Mucosa of stomach (tissue), 1 donor: ENCODE data around the gene PACSIN3.

Source experiments
- H3K27me3 ChIP-seq: one replicate; pipeline ENCODE4 v1.7.0; 2013; ENCODE audit warnings: mild to moderate bottlenecking, low read length; ENCODE audit not compliant: control insufficient read depth, insufficient read depth
- H3K36me3 ChIP-seq: one replicate; pipeline ENCODE4 v1.7.0; 2013; ENCODE audit warnings: low read length; ENCODE audit not compliant: control insufficient read depth, insufficient read depth
- H3K4me1 ChIP-seq: one replicate; pipeline ENCODE4 v1.7.0; 2013; ENCODE audit warnings: mild to moderate bottlenecking, low read length; ENCODE audit not compliant: control insufficient read depth, insufficient read depth
- H3K4me3 ChIP-seq: one replicate; pipeline ENCODE4 v1.7.0; 2013; ENCODE audit warnings: low read length
- H3K9ac ChIP-seq: one replicate; pipeline ENCODE4 v1.7.0; 2013; ENCODE audit warnings: mild to moderate bottlenecking, low read length, moderate library complexity
- H3K9me3 ChIP-seq: one replicate; pipeline ENCODE4 v1.7.0; 2013; ENCODE audit warnings: mild to moderate bottlenecking, low read length, moderate library complexity; ENCODE audit not compliant: control insufficient read depth
- donor health status: Pancreatic carcinoma.

The PACSIN3 gene

DNA sequence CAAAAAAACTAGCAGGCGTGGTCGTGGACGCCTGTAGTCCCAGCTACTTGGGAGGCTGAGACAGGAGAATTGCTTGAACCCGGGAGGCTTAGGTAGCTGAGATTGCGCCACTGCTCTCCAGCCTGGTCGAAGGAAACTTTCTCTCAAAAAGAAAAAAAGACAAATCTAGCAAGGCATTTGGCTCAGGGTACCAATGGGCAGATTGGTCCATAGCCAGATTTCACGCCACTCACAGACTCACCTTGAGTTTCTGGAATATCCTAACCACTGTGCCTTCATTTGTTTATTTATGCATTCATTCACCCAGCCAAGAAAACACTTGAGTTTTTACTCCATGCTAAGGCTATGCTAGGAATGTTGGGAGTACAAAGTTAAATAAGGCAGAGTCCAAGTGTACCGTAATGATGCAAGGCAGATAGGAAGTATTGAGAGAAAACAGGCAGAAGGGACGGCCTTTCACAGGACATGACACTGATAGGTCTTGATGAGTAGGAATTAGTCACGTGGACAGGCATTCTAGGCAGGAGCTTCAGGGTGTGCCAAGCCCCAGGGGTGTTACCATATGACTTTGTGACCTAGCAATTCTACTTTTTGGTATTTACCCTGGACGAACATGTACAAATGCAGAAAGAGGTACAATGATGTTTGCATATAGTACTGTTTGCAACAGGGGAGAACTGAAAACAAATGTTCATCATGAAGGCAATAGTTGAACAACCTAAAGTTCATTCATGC, 3.0 kb upstream of the PACSIN3 start:
- no peaks in the 10 kb centered on the region for H3K36me3 ChIP-seq
- H3K4me3 ChIP-seq: no peak overlapping the region
- H3K4me1 ChIP-seq: peaks cover 30% of the 10 kb centered on the region
- peaks cover 21% of the 10 kb centered on the region for H3K27me3 ChIP-seq
- no peaks in the 10 kb centered on the region for H3K9me3 ChIP-seq
- no peak overlapping the region for H3K9ac ChIP-seq

GRCh38 chr11:47188259-47188658, 2.0 kb upstream of the PACSIN3 start:
- Histone ChIP-seq H3K36me3 (no peaks in the 10 kb centered on the region), H3K9ac (no peak overlapping the region), H3K4me1 (peaks cover 35% of the 10 kb centered on the region), H3K4me3 (no peak overlapping the region), H3K9me3 (no peaks in the 10 kb centered on the region), H3K27me3 (peaks cover 22% of the 10 kb centered on the region)

DNA sequence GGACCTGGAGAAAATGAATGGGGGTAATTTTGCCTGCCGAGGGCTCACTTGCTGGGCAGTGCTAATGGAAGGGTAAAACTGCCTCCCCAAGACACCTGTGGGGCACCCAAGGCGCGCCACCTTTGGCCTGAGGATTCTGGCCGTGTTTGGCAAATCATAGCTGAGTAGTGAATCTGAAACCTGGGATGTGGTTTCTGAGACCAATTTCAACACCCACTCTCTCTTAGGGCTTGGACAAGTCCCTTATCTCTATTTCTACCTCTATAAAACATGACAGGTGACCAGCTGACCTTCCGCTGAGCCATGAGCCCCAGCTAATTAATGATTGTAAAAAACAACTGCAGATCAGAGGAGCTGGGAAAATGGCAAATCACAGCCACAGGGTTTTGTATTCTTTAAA, 1.5 kb upstream of the PACSIN3 start:
- no peaks in the 10 kb centered on the region for H3K9me3 ChIP-seq
- no peaks in the 10 kb centered on the region for H3K36me3 ChIP-seq
- no peak overlapping the region for H3K4me3 ChIP-seq
- no peak overlapping the region for H3K9ac ChIP-seq
- peaks cover 22% of the 10 kb centered on the region for H3K27me3 ChIP-seq
- H3K4me1 ChIP-seq: peaks cover 35% of the 10 kb centered on the region

DNA sequence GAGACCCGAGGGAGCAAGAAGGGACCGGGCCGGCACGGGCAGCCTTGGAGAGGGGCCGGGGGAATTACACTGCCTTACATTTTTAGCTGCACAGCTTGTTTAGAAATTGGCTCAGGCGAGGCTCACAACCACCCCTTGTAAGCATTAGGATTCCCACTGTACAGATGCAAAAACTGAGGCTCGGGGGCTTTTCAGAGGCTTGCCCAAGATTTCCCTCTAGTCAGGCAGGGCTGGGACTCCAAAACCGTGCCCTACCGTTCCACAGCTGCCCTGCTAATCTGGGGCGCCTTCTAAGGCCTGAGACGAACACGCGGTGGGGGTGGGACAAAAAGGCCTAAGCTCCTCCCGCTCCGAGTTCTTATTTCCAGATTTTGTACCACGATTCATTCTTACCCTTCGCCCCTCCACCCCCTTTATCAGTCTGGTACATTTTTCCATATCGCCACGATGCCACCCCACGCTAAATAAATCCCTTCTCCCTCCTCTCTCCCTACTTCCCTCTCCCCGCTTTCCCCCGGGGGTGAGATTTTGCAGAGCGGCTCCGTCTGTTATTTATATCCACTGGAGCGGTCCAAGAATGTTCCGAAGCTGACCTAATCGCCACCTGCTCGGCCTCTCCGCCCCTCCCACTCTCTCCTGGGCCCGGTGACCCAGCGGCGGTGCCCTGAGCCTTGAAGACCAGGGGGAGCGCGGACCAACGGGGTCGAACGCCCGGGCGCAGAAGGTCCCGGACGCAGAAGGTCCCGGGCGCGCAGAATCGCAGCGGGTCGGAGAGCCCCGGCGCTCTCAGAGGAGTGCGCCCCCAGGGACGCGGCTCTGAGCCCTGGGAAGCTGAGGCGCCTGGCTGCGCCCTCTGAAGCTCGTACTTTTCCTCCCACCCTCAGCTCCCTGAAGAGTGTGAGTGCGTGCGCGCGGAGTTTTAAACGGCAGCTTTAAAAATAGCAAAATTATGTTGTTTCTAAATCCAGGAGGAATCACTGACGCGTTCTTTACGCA, 764 bp upstream of the PACSIN3 start:
- Histone ChIP-seq H3K27me3 (peaks cover 22% of the 10 kb centered on the region), H3K4me1 (peaks cover 35% of the 10 kb centered on the region), H3K9ac (peak overlapping the region; percentile 36), H3K36me3 (no peaks in the 10 kb centered on the region), H3K4me3 (no peak overlapping the region), H3K9me3 (no peaks in the 10 kb centered on the region)

- Histone ChIP-seq H3K27me3 (peaks cover 22% of the 10 kb centered on the region), H3K36me3 (no peaks in the 10 kb centered on the region), H3K9me3 (no peaks in the 10 kb centered on the region), H3K4me3 (peak overlapping the region; percentile 56), H3K9ac (peak overlapping the region; percentile 69), H3K4me1 (peaks cover 35% of the 10 kb centered on the region)
Measured at GRCh38 chr11:47185305-47186075, 744 bp downstream of the PACSIN3 start.

- Histone ChIP-seq H3K36me3 (no peaks in the 10 kb centered on the region), H3K4me3 (no peak overlapping the region), H3K9me3 (no peaks in the 10 kb centered on the region), H3K27me3 (peaks cover 22% of the 10 kb centered on the region), H3K4me1 (peaks cover 35% of the 10 kb centered on the region), H3K9ac (peak overlapping the region; percentile 69)
Measured at GRCh38 chr11:47184711-47185304, 1.4 kb downstream of the PACSIN3 start.

DNA sequence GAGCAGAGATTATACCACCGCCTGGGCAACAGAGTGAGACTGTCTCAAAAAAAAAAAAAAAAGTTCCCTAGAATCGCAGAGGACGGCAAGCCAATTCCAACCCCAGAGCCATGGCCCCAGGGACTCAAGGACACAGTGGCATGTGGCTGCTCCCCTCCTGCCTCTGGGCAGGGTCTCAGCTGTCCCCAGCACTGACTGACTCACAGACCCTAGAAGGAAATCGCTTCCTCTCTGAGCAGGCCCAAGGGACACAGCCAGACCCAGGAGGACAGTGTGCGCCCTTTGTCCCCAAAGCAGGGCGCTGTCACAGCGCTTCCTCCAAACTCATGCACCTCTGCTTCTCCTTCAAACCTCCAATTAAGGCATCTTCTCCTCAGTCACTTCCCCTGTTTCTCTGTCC, 2.3 kb downstream of the PACSIN3 start:
- Histone ChIP-seq H3K27me3 (peaks cover 22% of the 10 kb centered on the region), H3K36me3 (no peaks in the 10 kb centered on the region), H3K4me1 (peaks cover 29% of the 10 kb centered on the region), H3K9ac (peak overlapping the region; percentile 69), H3K4me3 (no peak overlapping the region), H3K9me3 (no peaks in the 10 kb centered on the region)

DNA sequence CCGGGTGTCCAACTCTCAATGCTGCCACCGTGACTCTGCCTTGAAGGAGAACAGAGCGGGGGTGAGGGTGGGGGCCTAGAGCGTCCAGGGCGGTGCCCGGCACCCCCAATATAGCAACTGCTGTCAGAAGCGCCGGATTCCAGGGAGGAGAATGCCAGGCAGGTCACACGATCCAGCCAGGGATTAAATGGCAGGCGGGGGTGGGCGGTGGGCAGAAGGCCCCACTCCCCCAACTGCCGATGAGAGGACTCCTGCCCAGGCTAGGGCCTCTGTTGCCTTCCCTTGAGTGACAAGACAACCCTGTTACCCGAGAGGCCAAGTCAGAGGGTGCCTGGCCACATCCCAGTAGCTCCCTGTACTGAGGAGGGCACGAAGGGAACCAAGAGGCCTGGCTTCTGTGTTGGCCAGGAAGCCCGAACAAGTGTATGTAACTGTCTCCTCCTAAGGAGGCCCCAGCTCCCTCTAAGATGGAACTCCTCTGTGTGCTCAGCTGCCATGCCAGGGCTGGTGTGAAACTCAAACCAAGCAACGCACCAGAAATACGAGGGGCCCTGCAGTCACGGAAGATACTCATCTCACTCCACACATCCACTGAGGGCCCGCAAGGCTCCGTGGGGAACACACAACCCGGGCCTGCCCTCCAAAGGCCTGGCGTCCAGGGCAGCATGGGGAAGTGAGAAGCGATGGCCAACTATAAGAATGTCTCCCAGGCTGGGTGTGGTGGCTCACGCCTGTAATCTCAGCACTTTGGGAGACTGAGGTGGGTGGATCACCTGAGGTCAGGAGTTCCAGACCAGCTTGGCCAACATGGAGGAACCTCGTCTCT, 3.0 kb downstream of the PACSIN3 start:
- Histone ChIP-seq H3K9me3 (no peaks in the 10 kb centered on the region), H3K9ac (no peak overlapping the region), H3K27me3 (peaks cover 22% of the 10 kb centered on the region), H3K4me1 (peaks cover 28% of the 10 kb centered on the region), H3K36me3 (no peaks in the 10 kb centered on the region), H3K4me3 (no peak overlapping the region)

DNA sequence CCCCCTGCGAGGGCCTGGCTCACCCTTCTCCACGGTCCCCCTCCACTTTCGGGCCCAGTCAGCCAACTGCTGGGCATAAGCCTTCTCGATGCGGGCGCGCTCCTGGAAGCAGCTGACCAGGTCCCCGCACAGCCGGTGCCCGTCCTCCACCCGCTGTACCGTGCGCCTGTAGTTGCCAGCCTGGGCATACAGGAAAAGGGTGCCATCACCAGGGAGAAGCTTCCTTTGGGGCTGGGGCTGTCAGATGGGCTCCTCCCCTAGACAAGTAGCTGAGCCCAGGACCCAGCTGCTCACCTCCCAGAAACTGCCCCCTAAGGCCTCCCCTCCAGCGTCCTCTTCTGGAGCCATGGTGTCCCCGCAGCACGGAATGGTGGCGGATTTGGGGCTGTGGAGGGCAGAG, 3.9 kb downstream of the PACSIN3 start:
- no peak overlapping the region for H3K4me3 ChIP-seq
- H3K9ac ChIP-seq: no peak overlapping the region
- H3K4me1 ChIP-seq: peaks cover 35% of the 10 kb centered on the region
- H3K27me3 ChIP-seq: peaks cover 22% of the 10 kb centered on the region
- H3K9me3 ChIP-seq: no peaks in the 10 kb centered on the region
- H3K36me3 ChIP-seq: no peaks in the 10 kb centered on the region

GRCh38 chr11:47181271-47181670, 5.0 kb downstream of the PACSIN3 start:
- Histone ChIP-seq H3K4me1 (peaks cover 32% of the 10 kb centered on the region), H3K36me3 (no peaks in the 10 kb centered on the region), H3K9ac (no peak overlapping the region), H3K9me3 (no peaks in the 10 kb centered on the region), H3K27me3 (peaks cover 16% of the 10 kb centered on the region), H3K4me3 (no peak overlapping the region)
